K562 (cell line): Measurements from ENCODE around the gene ZNF865. TPM values are rescaled to one million over a fixed set of nuclear protein-coding genes. Genes with fewer than 3 reads are reported as not detected.

Experiments used
- CBX5 ChIP-seq: IDR thresholded peaks from 2 replicates; pipeline ENCODE4 v1.6.1; 2014; ENCODE audit warnings: low read depth, borderline replicate concordance
- FOXK2 ChIP-seq, 2 experiments: fragments of 450-650 bp; IDR thresholded peaks in 1 of 2; conservative IDR thresholded peaks in 1 of 2; 2 replicates each; pipeline ENCODE4 v1.6.1; 2016; ENCODE audit warnings: low read depth in 2 of 2, mild to moderate bottlenecking in 1 of 2
- GABPB2 ChIP-seq: fragments of 250-450 bp; sonication (Bioruptor Pico); conservative IDR thresholded peaks from 2 replicates; pipeline ENCODE4 v1.5.1; 2021; ENCODE audit warnings: mild to moderate bottlenecking
- IFI16 ChIP-seq: fragments of 250-450 bp; sonication (Bioruptor Pico); IDR thresholded peaks from 2 replicates; pipeline ENCODE4 v2.1.2; 2022; ENCODE audit warnings: mild to moderate bottlenecking, inconsistent platforms
- PTBP1 ChIP-seq: fragments of 200-400 bp; formaldehyde crosslinking; IDR thresholded peaks from 2 replicates; pipeline ENCODE4 v1.6.1; 2017; ENCODE audit warnings: low read depth, low read length
- PYGO2 ChIP-seq: fragments of 450-650 bp; IDR thresholded peaks from 2 replicates; pipeline ENCODE4 v1.6.1; 2016; ENCODE audit warnings: mild to moderate bottlenecking, missing genetic modification characterization, moderate library complexity, missing compliant biosample characterization
- TBP ChIP-seq: optimal IDR thresholded peaks from 2 replicates; pipeline ENCODE3; 2011; ENCODE audit warnings: low read depth, low read length, improper control_type of control experiment
- ZBTB17 ChIP-seq: fragments of 450-650 bp; formaldehyde crosslinking; IDR thresholded peaks from 2 replicates; pipeline ENCODE4 v1.4.0; 2020; ENCODE audit warnings: mild to moderate bottlenecking
- ZBTB7A ChIP-seq: IDR thresholded peaks from 2 replicates; pipeline ENCODE4 v1.6.1; 2011; ENCODE audit warnings: low read depth, mild to moderate bottlenecking, low read length, moderate library complexity, borderline replicate concordance; ENCODE audit not compliant: control insufficient read depth
- ZNF174 ChIP-seq: fragments of 250-450 bp; sonication (Bioruptor Pico); IDR thresholded peaks from 2 replicates; pipeline ENCODE4 v1.4.0; 2020; ENCODE audit warnings: mild to moderate bottlenecking
- ZNF311 ChIP-seq: fragments of 250-450 bp; sonication (Bioruptor Pico); IDR thresholded peaks from 2 replicates; pipeline ENCODE4 v1.4.0; 2020; ENCODE audit warnings: mild to moderate bottlenecking, moderate library complexity
- ZNF316 ChIP-seq: fragments of 450-650 bp; IDR thresholded peaks from 2 replicates; pipeline ENCODE4 v1.6.1; 2016
- ZNF589 ChIP-seq: fragments of 200-800 bp; sonication (Bioruptor generic); IDR thresholded peaks from 2 replicates; pipeline ENCODE4 v1.6.1; 2016; ENCODE audit warnings: low read depth, missing genetic modification characterization, missing compliant biosample characterization
- ZNF695 ChIP-seq: fragments of 450-650 bp; formaldehyde crosslinking; IDR thresholded peaks from 2 replicates; pipeline ENCODE4 v1.4.0; 2020; ENCODE audit warnings: mild to moderate bottlenecking, moderate library complexity
- ZNF830 ChIP-seq: fragments of 250-450 bp; sonication (Bioruptor Pico); IDR thresholded peaks from 2 replicates; pipeline ENCODE4 v1.5.0; 2021; ENCODE audit warnings: mild to moderate bottlenecking
- polyA plus RNA-seq, 8 experiments: library from polyadenylated mRNA; depleted of rRNA in 4 of 8; stranded (reverse) in 5 of 8; unstranded in 3 of 8; fragments of >200 nt; fragmentation: Nextera tagmentation in 2 of 8; fragmentation: Illumina TruSeq in 1 of 8; extraction: Ambion mirVana in 2 of 8; extraction: Trizol in 1 of 8; gene quantifications; 2 replicates each; pipeline versions ENCODE4 v1.2.1 to v1.2.3, GENCODE V29; 2011 to 2014; ENCODE audit warnings: inconsistent platforms in 1 of 8, missing spikeins in 1 of 8
- total RNA-seq, 7 experiments: library from RNA; depleted of rRNA in 6 of 7; stranded (reverse); fragments of >200 nt in 6 of 7; fragmentation: Illumina TruSeq in 2 of 7; extraction: Trizol in 2 of 7; gene quantifications; 2 replicates each; pipeline versions ENCODE4 v1.2.1 to v1.2.3, GENCODE V29; 2011 to 2021; ENCODE audit warnings: low replicate concordance in 1 of 7
- TF ChIP-seq, protein P1 (sequence below): fragments of 200-600 bp; sonication (generic); IDR thresholded peaks from one replicate; pipeline ENCODE4 v1.6.1; 2012; ENCODE audit warnings: mild to moderate bottlenecking, low read depth, low read length, inconsistent platforms
- TF ChIP-seq, protein P2 (sequence below): fragments of 200-800 bp; sonication (Bioruptor generic); IDR thresholded peaks from 2 replicates; pipeline ENCODE4 v1.6.1; 2017; ENCODE audit warnings: missing genetic modification characterization, missing compliant biosample characterization

Gene ZNF865
- total and polyA plus RNA-seq, 9 of the 15 experiments (the other 6 are each of a cell fraction or from before 2014, with no cell fraction given): 0.40 to 18.8 (median 1.6) TPM; not detected in 2

DNA sequence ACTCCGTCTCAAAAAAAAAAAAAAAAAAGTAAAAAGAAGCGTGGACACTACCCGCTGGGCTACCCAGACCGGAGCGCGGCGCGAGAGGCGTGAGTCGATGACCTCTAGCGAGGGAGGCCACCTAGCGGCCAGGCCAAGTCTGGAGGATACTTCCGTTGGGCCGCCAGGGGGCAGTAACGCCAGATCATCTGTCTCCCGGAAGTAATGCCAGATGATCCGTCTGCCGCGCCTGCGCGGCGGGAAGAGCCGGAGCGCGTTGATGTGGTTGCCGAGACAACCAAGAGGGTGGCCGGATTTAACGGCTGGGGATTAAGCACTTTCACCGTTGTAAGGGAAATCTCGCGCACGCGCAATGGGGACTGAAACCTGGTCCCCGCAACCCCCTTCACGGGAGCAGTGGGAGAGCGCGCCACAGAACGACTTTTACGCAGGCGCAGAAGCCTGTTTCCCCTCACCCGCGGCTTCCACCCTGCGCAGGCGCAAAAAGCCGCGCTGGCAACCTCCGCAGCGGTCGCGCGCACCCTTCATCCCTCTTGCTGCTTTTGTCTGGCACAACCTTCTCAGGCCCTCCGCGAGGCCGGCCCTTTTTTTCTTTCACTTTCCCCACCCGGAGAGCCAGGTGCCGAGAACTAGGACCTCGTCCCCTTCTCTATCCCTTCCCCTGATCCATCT, 48.3 kb downstream of the ZNF865 start (continued):
- TF ChIP-seq, protein P1, sequence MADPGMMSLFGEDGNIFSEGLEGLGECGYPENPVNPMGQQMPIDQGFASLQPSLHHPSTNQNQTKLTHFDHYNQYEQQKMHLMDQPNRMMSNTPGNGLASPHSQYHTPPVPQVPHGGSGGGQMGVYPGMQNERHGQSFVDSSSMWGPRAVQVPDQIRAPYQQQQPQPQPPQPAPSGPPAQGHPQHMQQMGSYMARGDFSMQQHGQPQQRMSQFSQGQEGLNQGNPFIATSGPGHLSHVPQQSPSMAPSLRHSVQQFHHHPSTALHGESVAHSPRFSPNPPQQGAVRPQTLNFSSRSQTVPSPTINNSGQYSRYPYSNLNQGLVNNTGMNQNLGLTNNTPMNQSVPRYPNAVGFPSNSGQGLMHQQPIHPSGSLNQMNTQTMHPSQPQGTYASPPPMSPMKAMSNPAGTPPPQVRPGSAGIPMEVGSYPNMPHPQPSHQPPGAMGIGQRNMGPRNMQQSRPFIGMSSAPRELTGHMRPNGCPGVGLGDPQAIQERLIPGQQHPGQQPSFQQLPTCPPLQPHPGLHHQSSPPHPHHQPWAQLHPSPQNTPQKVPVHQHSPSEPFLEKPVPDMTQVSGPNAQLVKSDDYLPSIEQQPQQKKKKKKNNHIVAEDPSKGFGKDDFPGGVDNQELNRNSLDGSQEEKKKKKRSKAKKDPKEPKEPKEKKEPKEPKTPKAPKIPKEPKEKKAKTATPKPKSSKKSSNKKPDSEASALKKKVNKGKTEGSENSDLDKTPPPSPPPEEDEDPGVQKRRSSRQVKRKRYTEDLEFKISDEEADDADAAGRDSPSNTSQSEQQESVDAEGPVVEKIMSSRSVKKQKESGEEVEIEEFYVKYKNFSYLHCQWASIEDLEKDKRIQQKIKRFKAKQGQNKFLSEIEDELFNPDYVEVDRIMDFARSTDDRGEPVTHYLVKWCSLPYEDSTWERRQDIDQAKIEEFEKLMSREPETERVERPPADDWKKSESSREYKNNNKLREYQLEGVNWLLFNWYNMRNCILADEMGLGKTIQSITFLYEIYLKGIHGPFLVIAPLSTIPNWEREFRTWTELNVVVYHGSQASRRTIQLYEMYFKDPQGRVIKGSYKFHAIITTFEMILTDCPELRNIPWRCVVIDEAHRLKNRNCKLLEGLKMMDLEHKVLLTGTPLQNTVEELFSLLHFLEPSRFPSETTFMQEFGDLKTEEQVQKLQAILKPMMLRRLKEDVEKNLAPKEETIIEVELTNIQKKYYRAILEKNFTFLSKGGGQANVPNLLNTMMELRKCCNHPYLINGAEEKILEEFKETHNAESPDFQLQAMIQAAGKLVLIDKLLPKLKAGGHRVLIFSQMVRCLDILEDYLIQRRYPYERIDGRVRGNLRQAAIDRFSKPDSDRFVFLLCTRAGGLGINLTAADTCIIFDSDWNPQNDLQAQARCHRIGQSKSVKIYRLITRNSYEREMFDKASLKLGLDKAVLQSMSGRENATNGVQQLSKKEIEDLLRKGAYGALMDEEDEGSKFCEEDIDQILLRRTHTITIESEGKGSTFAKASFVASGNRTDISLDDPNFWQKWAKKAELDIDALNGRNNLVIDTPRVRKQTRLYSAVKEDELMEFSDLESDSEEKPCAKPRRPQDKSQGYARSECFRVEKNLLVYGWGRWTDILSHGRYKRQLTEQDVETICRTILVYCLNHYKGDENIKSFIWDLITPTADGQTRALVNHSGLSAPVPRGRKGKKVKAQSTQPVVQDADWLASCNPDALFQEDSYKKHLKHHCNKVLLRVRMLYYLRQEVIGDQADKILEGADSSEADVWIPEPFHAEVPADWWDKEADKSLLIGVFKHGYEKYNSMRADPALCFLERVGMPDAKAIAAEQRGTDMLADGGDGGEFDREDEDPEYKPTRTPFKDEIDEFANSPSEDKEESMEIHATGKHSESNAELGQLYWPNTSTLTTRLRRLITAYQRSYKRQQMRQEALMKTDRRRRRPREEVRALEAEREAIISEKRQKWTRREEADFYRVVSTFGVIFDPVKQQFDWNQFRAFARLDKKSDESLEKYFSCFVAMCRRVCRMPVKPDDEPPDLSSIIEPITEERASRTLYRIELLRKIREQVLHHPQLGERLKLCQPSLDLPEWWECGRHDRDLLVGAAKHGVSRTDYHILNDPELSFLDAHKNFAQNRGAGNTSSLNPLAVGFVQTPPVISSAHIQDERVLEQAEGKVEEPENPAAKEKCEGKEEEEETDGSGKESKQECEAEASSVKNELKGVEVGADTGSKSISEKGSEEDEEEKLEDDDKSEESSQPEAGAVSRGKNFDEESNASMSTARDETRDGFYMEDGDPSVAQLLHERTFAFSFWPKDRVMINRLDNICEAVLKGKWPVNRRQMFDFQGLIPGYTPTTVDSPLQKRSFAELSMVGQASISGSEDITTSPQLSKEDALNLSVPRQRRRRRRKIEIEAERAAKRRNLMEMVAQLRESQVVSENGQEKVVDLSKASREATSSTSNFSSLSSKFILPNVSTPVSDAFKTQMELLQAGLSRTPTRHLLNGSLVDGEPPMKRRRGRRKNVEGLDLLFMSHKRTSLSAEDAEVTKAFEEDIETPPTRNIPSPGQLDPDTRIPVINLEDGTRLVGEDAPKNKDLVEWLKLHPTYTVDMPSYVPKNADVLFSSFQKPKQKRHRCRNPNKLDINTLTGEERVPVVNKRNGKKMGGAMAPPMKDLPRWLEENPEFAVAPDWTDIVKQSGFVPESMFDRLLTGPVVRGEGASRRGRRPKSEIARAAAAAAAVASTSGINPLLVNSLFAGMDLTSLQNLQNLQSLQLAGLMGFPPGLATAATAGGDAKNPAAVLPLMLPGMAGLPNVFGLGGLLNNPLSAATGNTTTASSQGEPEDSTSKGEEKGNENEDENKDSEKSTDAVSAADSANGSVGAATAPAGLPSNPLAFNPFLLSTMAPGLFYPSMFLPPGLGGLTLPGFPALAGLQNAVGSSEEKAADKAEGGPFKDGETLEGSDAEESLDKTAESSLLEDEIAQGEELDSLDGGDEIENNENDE: no peak
- TF ChIP-seq ZNF830 (CRISPR knock-in tag) (peak; percentile 90; the same call in 1 of the 2 replicates), FOXK2 (conservative IDR thresholded peaks at IDR 0.05 in 1 of 2, IDR thresholded peaks at IDR 0.05 in 1 of 2; ENCODE audit: low read depth in 2 of 2) (peak; percentile 32 to 81), PTBP1 (no peak), ZNF311 (no peak), CBX5 (0 out of 2 replicates have a peak, but pooled peaks have one; percentile 47), ZBTB17 (CRISPR knock-in tag) (no peak), TBP (peak; percentile 55), PYGO2 (tag) (no peak), ZNF695 (CRISPR knock-in tag) (no peak), ZNF174 (CRISPR knock-in tag) (no peak), ZNF316 (no peak), ZBTB7A (no peak; the same call in 1 of the 2 replicates), GABPB2 (CRISPR knock-in tag) (no peak), ZNF589 (no peak), IFI16 (no peak)
- TF ChIP-seq, protein P2, sequence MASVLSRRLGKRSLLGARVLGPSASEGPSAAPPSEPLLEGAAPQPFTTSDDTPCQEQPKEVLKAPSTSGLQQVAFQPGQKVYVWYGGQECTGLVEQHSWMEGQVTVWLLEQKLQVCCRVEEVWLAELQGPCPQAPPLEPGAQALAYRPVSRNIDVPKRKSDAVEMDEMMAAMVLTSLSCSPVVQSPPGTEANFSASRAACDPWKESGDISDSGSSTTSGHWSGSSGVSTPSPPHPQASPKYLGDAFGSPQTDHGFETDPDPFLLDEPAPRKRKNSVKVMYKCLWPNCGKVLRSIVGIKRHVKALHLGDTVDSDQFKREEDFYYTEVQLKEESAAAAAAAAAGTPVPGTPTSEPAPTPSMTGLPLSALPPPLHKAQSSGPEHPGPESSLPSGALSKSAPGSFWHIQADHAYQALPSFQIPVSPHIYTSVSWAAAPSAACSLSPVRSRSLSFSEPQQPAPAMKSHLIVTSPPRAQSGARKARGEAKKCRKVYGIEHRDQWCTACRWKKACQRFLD (CRISPR knock-in tag): no peak
